Measurements from ENCODE around the gene MAT1A.

- no peak for TF ChIP-seq NCOA5 (CRISPR knock-in tag; IDR thresholded peaks at IDR 0.05)
- no peak for TF ChIP-seq CHD2 (IDR thresholded peaks at IDR 0.05; ENCODE audit: low read depth, low read length)
- no peak for TF ChIP-seq ZNF768 (CRISPR knock-in tag; IDR thresholded peaks at IDR 0.05)
- TF ChIP-seq ARHGAP35 (CRISPR knock-in tag; IDR thresholded peaks at IDR 0.05; ENCODE audit: borderline replicate concordance): no peak
These were observed 11.0 kb downstream of the MAT1A start for GRCh38 chr10:80278480-80278879.

Data from HepG2 (cell line).